ENCODE measurements around the gene TOR4A. TPM values are rescaled to one million over a fixed set of nuclear protein-coding genes. Genes with fewer than 3 reads are reported as not detected.

The TOR4A gene
- 10 to 100 TPM; 59.3 to 60.8 TPM for total RNA-seq
- long read RNA-seq, full-length matches to known transcripts, result 1 of 33 reads
- long read RNA-seq, partial matches to known transcripts, result 0 of 33 reads
- long read RNA-seq, other reads (novel, unspliced or antisense), result 32 of 33 reads

- intact Hi-C loops (cut with DNase I, micrococcal nuclease), result no loop called here
These were observed at the start of gene TOR4A for GRCh38 chr9:137277329-137278041. Gene TOR4A (plus strand): TSS chr9:137277726. CDS start chr9:137278690, 964 bp downstream.

DNA sequence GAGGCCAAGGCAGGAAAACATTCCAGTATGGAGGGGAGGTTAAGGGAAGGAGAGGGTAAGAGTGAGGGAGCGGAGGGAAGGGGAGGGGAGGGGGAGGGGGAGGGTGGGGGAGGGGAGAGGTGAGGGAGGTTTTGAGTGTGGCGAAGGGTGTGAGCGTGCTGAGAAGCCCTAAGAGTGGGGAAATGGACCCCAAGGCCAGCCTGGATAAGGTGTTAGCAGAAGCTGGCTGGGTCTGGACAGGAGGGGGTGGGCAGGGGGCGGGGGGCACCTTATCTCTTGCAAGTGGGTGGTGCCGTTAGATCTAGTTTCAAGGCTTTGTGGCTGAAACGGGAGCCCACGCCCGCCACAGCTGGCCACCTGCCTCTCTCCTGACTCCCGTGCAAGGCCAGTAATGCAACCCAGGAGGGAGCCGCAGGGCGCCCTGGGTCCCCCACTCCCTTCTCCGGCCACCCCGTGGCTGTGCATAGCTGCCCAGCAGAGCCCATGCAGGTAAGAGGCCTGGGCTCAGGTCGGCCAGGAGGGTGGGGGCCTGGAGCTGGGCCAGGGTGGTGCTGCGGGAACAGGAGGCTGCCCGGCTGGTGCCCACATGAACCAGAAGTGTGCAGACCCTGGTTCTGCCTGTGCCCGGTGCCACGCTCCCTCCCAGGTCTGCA, 49.5 kb upstream of the TOR4A start:
- peak in 1 of 2 donors; percentile 9 for DNase-seq
- intact Hi-C loops (cut with DNase I, micrococcal nuclease), result loop anchor here (5.0 to 10.0 kb wide), 2 partner anchors 53 to 106 kb away; partner anchors contain the start of genes LRRC26 (in 1 of the 2) and TMEM210 (in 1 of the 2)

More at GRCh38 chr9:137277329-137278041, at the start of gene TOR4A:
- peak; percentile 93 to 94 for DNase-seq
- peak; percentile 75 for ATAC-seq

GRCh38 chr9:137228506-137228967, 49.0 kb upstream of the TOR4A start:
- ATAC-seq, result no peak
- intact Hi-C loops (cut with DNase I, micrococcal nuclease), result loop anchor here (5.0 to 10.0 kb wide), 2 partner anchors 54 to 106 kb away; partner anchors contain the start of genes LRRC26 (in 1 of the 2) and TMEM210 (in 1 of the 2)
- DNase-seq, result no peak

More for the DNA sequence above, 49.5 kb upstream of the TOR4A start:
- no peak for ATAC-seq

DNA sequence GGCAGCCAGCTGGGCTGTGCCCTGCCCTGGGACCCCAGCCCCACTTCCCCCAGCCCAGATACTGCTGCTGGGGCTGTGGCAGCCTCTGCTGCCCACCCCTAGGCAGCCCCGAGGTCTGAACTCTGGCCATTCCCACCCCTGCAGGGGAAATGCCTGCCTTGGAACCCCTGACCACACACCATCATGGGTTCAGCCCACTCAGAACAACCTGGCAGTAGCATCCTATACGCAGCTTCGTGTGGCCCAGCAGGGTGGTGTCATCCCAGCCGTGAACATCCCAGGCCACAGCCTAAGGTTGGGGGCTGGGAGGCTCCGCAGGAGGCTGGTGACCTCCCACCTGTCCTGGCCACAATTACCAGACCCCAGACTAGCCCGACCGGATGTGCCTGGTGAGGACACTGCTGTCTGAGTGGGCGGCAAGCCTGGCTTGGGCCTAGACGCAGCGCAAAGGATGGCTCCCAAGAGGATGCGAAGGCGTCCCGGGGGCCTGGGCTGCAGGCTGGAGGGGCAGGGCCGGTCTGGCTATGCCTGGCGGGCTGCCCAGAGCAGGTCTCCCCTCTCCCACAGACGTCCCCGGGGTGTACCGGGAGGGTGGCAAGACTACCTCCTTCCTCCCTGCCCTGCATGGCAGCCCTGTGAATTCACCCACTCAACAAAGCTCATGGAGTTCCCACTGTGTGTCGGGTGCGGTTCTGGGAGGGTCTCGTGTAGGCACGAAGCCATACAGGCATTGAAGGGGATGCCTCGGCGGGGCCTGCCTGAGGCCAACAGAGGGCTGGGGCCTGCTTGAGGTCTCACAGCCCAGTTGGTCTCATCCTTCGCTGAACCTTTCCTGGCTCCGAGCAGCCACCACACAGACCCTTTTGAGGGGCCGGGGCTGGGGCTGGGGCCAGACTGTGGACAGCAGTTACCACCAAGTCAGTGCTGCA, 48.3 kb upstream of the TOR4A start:
- DNase-seq (no peak), ATAC-seq (no peak)
- intact Hi-C loops (cut with DNase I, micrococcal nuclease), result loop anchor here (5.0 to 10.0 kb wide), 2 partner anchors 54 to 107 kb away; partner anchors contain the start of genes LRRC26 (in 1 of the 2) and TMEM210 (in 1 of the 2)

DNA sequence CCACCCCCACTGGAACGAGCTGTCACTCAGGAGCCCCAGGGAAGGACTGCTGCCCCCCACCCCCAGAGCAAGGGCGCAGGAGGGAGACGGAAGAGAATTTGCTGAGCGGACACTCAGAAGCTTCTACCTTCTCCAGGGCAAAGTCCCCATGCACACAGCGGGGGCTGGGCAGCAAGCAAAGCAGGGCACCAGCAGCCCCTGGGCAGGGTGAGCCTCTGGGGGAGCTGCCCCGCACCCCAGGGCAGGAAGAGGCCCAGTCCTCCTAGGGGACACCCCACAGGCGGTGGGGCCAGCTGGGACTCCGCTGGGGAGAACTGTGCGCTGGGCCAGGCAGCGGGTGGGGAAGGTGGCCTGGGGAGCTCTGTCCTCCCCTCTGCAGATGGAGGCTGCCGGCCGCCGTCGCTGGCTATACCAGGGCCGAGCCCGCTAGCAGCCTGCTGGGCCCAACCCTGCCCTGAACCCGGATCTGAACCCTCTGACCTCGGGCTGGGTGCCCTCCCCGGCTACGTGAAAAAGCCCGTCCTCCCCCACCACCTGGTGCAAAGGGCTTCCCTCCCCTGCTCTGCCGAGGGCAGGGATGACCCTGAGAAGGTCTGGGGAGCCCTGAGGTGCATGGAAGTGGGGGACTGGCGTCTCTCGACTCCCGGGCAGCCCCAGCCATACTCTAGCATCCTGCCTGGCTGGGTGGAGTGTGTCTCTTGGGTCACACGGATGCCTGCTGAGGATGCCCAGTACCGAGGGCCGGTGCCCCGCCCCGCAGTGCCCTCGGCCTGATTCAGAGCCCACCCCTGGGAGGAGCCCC, 47.4 kb upstream of the TOR4A start:
- ATAC-seq (peak; percentile 28), DNase-seq (no peak)
- intact Hi-C loops (cut with DNase I, micrococcal nuclease), result loop anchor here (5.0 to 10.0 kb wide), 3 partner anchors 55 to 115 kb away; partner anchors contain the start of genes DPP7 (in 1 of the 2), LRRC26 (in 1 of the 2) and TMEM210 (in 1 of the 2)

GRCh38 chr9:137230705-137231371, 46.7 kb upstream of the TOR4A start, which contains the start of gene SLC34A3:
Gene SLC34A3 (plus strand): TSS chr9:137230901. CDS start chr9:137231703, 802 bp downstream.
- ATAC-seq (no peak), DNase-seq (no peak)
- intact Hi-C loops (cut with DNase I, micrococcal nuclease), result loop anchor here in 1 of 2 donors (10.0 kb wide), 1 partner anchor 116 kb away; the partner anchor contains the start of gene DPP7

DNA sequence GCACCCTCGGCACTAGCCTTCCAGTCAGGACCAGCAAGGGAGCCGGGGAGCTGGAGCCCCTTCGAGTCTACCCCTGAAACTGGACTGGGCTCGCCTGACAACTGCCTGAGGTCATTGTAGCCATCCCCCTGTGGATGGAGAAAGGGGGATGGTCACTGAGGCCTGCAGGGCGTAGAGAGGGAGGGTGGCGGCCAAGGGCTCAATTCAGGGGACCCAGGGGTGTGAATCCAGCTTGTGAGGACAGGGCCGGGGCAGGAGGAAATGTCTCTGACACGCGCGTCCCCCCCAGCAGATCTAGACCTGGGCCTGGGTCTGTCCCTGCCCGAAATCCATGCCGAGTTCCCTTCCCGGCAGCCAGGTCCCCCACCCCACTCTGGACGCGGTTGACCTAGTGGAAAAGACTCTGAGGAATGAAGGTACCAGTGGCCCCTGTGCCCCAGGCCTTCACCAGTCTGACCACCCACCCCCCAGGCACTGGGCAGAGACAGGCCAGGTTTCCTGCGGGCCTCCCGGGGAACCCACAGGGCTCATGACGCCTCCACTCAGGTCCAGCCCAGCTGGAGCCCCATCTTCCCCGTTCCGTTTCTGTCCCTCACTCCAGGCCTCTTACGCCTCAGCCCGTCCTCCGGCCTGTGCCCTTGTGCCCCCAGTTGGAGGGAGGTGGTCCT, 46.0 kb upstream of the TOR4A start:
- intact Hi-C loops (cut with DNase I, micrococcal nuclease), result loop anchor here in 1 of 2 donors (10.0 kb wide), 1 partner anchor 117 kb away; the partner anchor contains the start of gene DPP7
- no peak for DNase-seq

GRCh38 chr9:137232101-137232500, 45.4 kb upstream of the TOR4A start:
- intact Hi-C loops (cut with DNase I, micrococcal nuclease), result loop anchor here in 1 of 2 donors (10.0 kb wide), 1 partner anchor 117 kb away; the partner anchor contains the start of gene DPP7
- ATAC-seq (no peak), DNase-seq (no peak)

More for the DNA sequence above, 46.0 kb upstream of the TOR4A start:
- no peak for ATAC-seq

GRCh38 chr9:137232510-137232909, 45.0 kb upstream of the TOR4A start:
- intact Hi-C loops (cut with DNase I, micrococcal nuclease), result loop anchor here in 1 of 2 donors (10.0 kb wide), 1 partner anchor 118 kb away; the partner anchor contains the start of gene DPP7
- DNase-seq, result peak in 1 of 2 donors; percentile 58
- ATAC-seq, result peak; percentile 42

DNA sequence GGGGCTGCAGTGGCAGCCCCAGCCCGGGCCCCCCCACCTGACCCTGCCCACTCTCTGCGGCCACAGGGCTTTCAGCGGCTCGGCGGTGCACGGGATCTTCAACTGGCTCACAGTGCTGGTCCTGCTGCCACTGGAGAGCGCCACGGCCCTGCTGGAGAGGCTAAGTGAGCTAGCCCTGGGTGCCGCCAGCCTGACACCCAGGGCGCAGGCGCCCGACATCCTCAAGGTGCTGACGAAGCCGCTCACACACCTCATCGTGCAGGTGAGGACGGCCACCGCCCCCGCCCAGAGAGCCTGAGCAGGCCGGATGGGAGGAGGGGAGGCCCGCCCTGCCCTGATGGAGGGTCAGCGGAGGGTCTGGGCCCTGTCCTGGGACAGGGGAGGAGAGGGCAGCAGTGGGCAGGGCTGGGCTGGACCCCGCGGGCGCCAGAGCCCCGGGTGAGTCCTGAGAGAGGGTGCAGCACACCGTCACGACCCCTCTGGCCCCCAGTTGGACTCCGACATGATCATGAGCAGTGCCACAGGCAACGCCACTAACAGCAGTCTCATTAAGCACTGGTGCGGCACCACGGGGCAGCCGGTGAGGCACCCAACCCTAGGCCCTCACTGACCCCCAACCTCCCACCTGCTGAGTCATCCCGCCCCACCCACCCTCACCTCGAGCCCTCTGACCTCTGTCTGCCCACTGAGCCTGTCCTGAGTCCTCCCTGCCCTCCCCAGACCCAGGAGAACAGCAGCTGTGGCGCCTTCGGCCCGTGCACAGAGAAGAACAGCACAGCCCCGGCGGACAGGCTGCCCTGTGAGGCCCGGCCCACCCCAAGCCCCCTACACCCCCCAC, 44.2 kb upstream of the TOR4A start:
- ATAC-seq, result peak; percentile 12
- no peak for DNase-seq
- intact Hi-C loops (cut with DNase I, micrococcal nuclease), result loop anchor here in 1 of 2 donors (10.0 kb wide), 1 partner anchor 119 kb away; the partner anchor contains the start of gene DPP7

- no peak for ATAC-seq
- intact Hi-C loops (cut with DNase I, micrococcal nuclease), result loop anchor here in 1 of 2 donors (10.0 kb wide), 1 partner anchor 119 kb away; the partner anchor contains the start of gene DPP7
- no peak for DNase-seq
These were observed 43.4 kb upstream of the TOR4A start for GRCh38 chr9:137234055-137234697.

- ATAC-seq (no peak), DNase-seq (no peak)
- intact Hi-C loops (cut with DNase I, micrococcal nuclease), result loop anchor here in 1 of 2 donors (10.0 kb wide), 1 partner anchor 120 kb away; the partner anchor contains the start of gene DPP7
These were observed 42.6 kb upstream of the TOR4A start for GRCh38 chr9:137234758-137235423.

DNA sequence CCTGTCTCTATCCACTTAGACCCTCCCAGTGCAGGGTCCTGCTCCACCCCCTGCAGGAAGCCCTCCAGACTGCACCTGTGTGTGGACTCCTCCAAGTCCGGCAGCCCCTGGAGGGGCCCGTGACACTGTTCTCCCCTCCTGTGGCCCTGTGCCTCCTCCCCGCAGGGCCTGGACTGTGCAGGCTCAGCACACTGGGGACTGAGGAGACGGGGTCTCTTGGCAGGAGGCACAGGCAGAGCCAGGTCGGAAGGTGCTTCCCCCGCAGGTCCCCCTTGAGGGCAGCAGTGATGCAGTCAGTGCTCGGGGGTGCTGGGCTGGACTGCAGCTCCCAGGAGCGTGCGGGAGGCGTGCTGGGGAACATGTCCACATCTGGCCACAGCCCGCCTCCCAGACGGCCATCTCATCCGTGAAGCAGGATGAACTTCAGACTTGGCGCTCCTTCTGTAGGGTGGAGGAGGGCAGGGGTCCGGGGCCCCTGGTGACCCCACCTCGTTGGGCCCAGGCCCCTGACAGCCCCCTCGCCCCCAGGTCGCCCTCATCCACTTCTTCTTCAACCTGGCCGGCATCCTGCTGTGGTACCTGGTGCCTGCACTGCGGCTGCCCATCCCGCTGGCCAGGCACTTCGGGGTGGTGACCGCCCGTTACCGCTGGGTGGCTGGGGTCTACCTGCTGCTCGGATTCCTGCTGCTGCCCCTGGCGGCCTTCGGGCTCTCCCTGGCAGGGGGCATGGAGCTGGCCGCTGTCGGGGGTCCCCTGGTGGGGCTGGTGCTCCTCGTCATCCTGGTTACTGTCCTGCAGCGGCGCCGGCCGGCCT, 41.9 kb upstream of the TOR4A start:
- intact Hi-C loops (cut with DNase I, micrococcal nuclease), result loop anchor here in 1 of 2 donors (10.0 kb wide), 1 partner anchor 121 kb away; the partner anchor contains the start of gene DPP7
- ATAC-seq (no peak), DNase-seq (no peak)

Data from left colon (tissue), 2 donors.